Measurements from ENCODE around the gene RUFY3. TPM values are rescaled to one million over a fixed set of nuclear protein-coding genes. Genes with fewer than 3 reads are reported as not detected.

RUFY3 gene
- total and polyA plus RNA-seq, 2 of the 4 experiments (the other 2 are of a cell fraction), result 19.6 to 28.9 TPM

DNA sequence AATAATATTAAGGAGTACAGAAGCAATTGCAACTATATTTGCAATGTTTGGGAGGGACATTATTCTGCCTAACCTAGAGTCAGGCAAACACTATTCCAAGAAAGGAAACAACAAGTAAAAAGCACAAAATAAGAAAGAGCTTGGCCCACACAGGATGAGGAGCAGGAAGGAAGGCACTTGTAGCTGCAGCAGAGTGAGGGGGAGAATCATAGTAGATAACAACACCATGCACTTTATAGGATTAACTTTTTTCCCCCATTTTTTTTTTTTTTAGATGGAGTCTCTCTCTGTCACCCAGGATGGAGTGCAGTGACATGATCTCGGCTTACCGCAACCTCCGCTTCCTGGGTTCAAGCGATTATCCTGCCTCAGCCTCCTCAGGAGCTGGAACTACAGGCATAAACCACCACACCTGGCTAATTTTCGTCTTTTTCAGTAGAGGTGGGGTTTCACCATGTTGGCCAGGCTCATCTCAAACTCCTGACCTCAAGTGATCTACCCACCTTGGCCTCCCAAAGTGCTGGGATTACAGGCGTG lies 45.1 kb upstream of the RUFY3 start:
- Histone ChIP-seq H3K9me1 (ENCODE audit: insufficient read depth, low read length) (0 out of 2 replicates have a peak, but pooled peaks cover 2% of the 10 kb centered on the region), H4K8ac (ENCODE audit: low read depth in 2 of 2, low read length in 2 of 2) (no peak overlapping the region), H2BK5ac (ENCODE audit: low read depth, low read length, poor library complexity, severe bottlenecking) (no peak overlapping the region), H3K4me2 (ENCODE audit: low read depth, low read length) (no peak overlapping the region), H3K4ac (ENCODE audit: low read depth, low read length) (no peak overlapping the region), H3K4me3 (ENCODE audit: insufficient read depth, low read depth, low read length) (no peak overlapping the region), H3K9ac (ENCODE audit: low read depth, low read length) (no peak overlapping the region), H3K4me1 (ENCODE audit: control insufficient read depth, insufficient read depth, low read length) (no peaks in the 10 kb centered on the region), H2BK20ac (ENCODE audit: low read depth, low read length) (0 out of 2 replicates have a peak overlapping the region, but pooled peaks have one; percentile 72), H2AK9ac (replicated peaks; ENCODE audit: low read depth, low read length, poor library complexity) (no peak overlapping the region), H3K9me3 (ENCODE audit: control insufficient read depth, insufficient read depth, low read length) (no peaks in the 10 kb centered on the region), H4K91ac (ENCODE audit: insufficient read depth, low read depth, low read length) (no peak overlapping the region), H4K5ac (ENCODE audit: low read depth, low read length) (no peak overlapping the region), H3K27ac (ENCODE audit: insufficient read depth, low read length) (no peak overlapping the region), H3K14ac (replicated peaks; ENCODE audit: low read depth, low read length) (no peak overlapping the region), H2AFZ (replicated peaks; ENCODE audit: low read length, poor library complexity) (no peak overlapping the region), H3K23ac (ENCODE audit: low read depth, low read length) (no peak overlapping the region), H2AK5ac (ENCODE audit: low read depth, low read length) (0 out of 2 replicates have a peak overlapping the region, but pooled peaks have one; percentile 16), H3K36me3 (ENCODE audit: control insufficient read depth, insufficient read depth, low read length) (no peaks in the 10 kb centered on the region), H3K79me1 (ENCODE audit: low read depth in 1 of 2, low read length in 2 of 2) (no peaks in the 10 kb centered on the region), H3K27me3 (ENCODE audit: control insufficient read depth, insufficient read depth, low read length) (no peaks in the 10 kb centered on the region; the same call in 1 of the 2 replicates), H2BK15ac (ENCODE audit: low read depth, low read length) (no peak overlapping the region), H2BK120ac (ENCODE audit: low read depth, low read length) (no peak overlapping the region), H3K56ac (ENCODE audit: extremely low read depth, insufficient read depth, low read length) (no peak overlapping the region), H4K20me1 (ENCODE audit: insufficient read depth, low read length) (no peaks in the 10 kb centered on the region), H3K18ac (ENCODE audit: low read depth, low read length) (no peak overlapping the region)
- no peak for DNase-seq
- ChIA-PET POLR2A (ENCODE audit: unreplicated experiment) (no interaction called here), CTCF (no interaction called here)
- dilution Hi-C loops (cut with HindIII; ENCODE audit: low sequenced_read_pairs, unreplicated experiment) (no loop called here), intact Hi-C loops (cut with micrococcal nuclease) (no loop called here), in situ Hi-C loops (cut with MboI; ENCODE audit: low sequenced_read_pairs) (no loop called here)
- WGBS, 2 experiments (ENCODE audit: extremely low coverage in 2 of 2, insufficient read length in 1 of 2), result no CpG with 5 or more reads among the region's 6 CpGs
- BruUV-seq (replicated peaks), result no TSS peak
- ATAC-seq (ENCODE audit: low read depth), result no peak
- TF ChIP-seq MAFK (IDR thresholded peaks at IDR 0.05; ENCODE audit: low read depth, low read length) (no peak), RAD21 (IDR thresholded peaks at IDR 0.05; ENCODE audit: low read length) (no peak), SMC3 (IDR thresholded peaks at IDR 0.05; ENCODE audit: low read depth, low read length) (no peak), NFE2L2 (IDR thresholded peaks at IDR 0.05; ENCODE audit: low read depth, low read length) (no peak), CTCF (conservative IDR thresholded peaks at IDR 0.05; ENCODE audit: low read depth, low read length) (no peak), RCOR1 (IDR thresholded peaks at IDR 0.05; ENCODE audit: insufficient replicate concordance, low read length) (no peak)
- TF ChIP-seq, protein P1, sequence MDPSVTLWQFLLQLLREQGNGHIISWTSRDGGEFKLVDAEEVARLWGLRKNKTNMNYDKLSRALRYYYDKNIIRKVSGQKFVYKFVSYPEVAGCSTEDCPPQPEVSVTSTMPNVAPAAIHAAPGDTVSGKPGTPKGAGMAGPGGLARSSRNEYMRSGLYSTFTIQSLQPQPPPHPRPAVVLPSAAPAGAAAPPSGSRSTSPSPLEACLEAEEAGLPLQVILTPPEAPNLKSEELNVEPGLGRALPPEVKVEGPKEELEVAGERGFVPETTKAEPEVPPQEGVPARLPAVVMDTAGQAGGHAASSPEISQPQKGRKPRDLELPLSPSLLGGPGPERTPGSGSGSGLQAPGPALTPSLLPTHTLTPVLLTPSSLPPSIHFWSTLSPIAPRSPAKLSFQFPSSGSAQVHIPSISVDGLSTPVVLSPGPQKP (IDR thresholded peaks at IDR 0.05; ENCODE audit: borderline replicate concordance, low read depth, low read length), result no peak

Data from IMR-90 (cell line).